ENCODE measurements around the gene MGARP. TPM values are rescaled to one million over a fixed set of nuclear protein-coding genes. Genes with fewer than 3 reads are reported as not detected.

Gene MGARP
- total RNA-seq, 1 experiment from 2014 or later: 0.22 TPM

GRCh38 chr4:139247700-139248238 is 32.3 kb downstream of the MGARP start:
- RAD21 ChIA-PET (ENCODE audit: low non-redundant PET in 1 of 2, low total read pairs in 2 of 2, uncharacterized antibody in 2 of 2, unreplicated experiment in 2 of 2): no interaction called here
- H3K4me1 ChIP-seq (ENCODE audit: control insufficient read depth in 1 of 2, insufficient read depth in 2 of 2, low read length in 2 of 2): peaks cover 3 to 17% of the 10 kb centered on the region in 2 experiments; a peak in 3 of 4 replicates
- no peaks in the 10 kb centered on the region for H4K20me1 ChIP-seq (ENCODE audit: insufficient read depth)
- CTCF ChIA-PET: interaction anchor here (1.3 kb wide), 1 partner anchor 217 kb away, joined by 3 read pairs; no protein-coding TSS in a partner anchor
- TF ChIP-seq JUND (IDR thresholded peaks at IDR 0.05) (no peak), CTCF (IDR thresholded peaks at IDR 0.05 in 2 of 3, conservative IDR thresholded peaks at IDR 0.05 in 1 of 3; ENCODE audit: borderline replicate concordance in 1 of 3, insufficient read depth in 1 of 3, low read depth in 2 of 3, low read length in 2 of 3) (no peak), YY1 (IDR thresholded peaks at IDR 0.05; ENCODE audit: extremely low read depth, insufficient replicate concordance, low read depth, low read length) (no peak), SIN3A (IDR thresholded peaks at IDR 0.05; ENCODE audit: low read depth) (no peak), TCF7L2 (IDR thresholded peaks at IDR 0.05; ENCODE audit: borderline replicate concordance, extremely low read depth, insufficient read depth, insufficient read length) (no peak), FOSL1 (IDR thresholded peaks at IDR 0.05; ENCODE audit: low read depth) (no peak), EZH2 (IDR thresholded peaks at IDR 0.05) (no peak), ZNF274 (IDR thresholded peaks at IDR 0.05; ENCODE audit: low read depth, low read length) (no peak), POLR2A (IDR thresholded peaks at IDR 0.05; ENCODE audit: borderline replicate concordance, extremely low read depth, insufficient read depth, insufficient read length) (no peak), CBX3 (IDR thresholded peaks at IDR 0.05; ENCODE audit: low read depth) (no peak), ZBTB33 (IDR thresholded peaks at IDR 0.05; ENCODE audit: extremely low read depth, insufficient replicate concordance, low read length) (no peak), MAX (IDR thresholded peaks at IDR 0.05) (no peak), REST (IDR thresholded peaks at IDR 0.05; ENCODE audit: low read depth) (no peak), EGR1 (IDR thresholded peaks at IDR 0.05; ENCODE audit: low read depth) (no peak)
- intact Hi-C loops (cut with micrococcal nuclease): no loop called here
- H3K27ac ChIP-seq (ENCODE audit: low read depth, low read length): no peak overlapping the region
- DNase-seq (ENCODE audit: low read depth, low spot score) (no peak), ATAC-seq (no peak)
- no peaks in the 10 kb centered on the region for H3K9me3 ChIP-seq (ENCODE audit: control insufficient read depth in 1 of 2, insufficient read depth in 1 of 2, low read depth in 1 of 2, low read length in 2 of 2)
- no peak overlapping the region for H3K9ac ChIP-seq (ENCODE audit: low read length)
- H3K9me2 ChIP-seq (ENCODE audit: insufficient read depth): no peaks in the 10 kb centered on the region
- no peaks in the 10 kb centered on the region for H3K27me3 ChIP-seq (ENCODE audit: insufficient read depth, low read length)
- H3K4me3 ChIP-seq (replicated peaks in 1 of 2; ENCODE audit: low read depth in 1 of 2, low read length in 2 of 2): no peak overlapping the region
- BruUV-seq (replicated peaks): no TSS peak
- POLR2A ChIA-PET: no interaction called here
- H3K4me2 ChIP-seq (ENCODE audit: low read length): no peak overlapping the region
- H3K36me3 ChIP-seq (ENCODE audit: control insufficient read depth in 1 of 2, insufficient read depth in 2 of 2, low read length in 2 of 2): no peaks in the 10 kb centered on the region
- no peak overlapping the region for H2AFZ ChIP-seq (ENCODE audit: low read depth, low read length, poor library complexity, severe bottlenecking)
- no peaks in the 10 kb centered on the region for H3K79me2 ChIP-seq (ENCODE audit: insufficient read depth, low read length)

Measured in HCT116 (cell line).